NCI-H1417 (cell line): ENCODE data around the gene ZC3H15.
"Not testable (repeated sequence)": the region's sequence is repeated elsewhere in the genome, so short reads cannot be mapped to it uniquely, and the experiment has no call there.

Experiments
- DNase-seq, 3 experiments: peaks; one replicate each; lab custom pipeline; 2025; lab: John Stamatoyannopoulos, UW

The ZC3H15 gene

DNA sequence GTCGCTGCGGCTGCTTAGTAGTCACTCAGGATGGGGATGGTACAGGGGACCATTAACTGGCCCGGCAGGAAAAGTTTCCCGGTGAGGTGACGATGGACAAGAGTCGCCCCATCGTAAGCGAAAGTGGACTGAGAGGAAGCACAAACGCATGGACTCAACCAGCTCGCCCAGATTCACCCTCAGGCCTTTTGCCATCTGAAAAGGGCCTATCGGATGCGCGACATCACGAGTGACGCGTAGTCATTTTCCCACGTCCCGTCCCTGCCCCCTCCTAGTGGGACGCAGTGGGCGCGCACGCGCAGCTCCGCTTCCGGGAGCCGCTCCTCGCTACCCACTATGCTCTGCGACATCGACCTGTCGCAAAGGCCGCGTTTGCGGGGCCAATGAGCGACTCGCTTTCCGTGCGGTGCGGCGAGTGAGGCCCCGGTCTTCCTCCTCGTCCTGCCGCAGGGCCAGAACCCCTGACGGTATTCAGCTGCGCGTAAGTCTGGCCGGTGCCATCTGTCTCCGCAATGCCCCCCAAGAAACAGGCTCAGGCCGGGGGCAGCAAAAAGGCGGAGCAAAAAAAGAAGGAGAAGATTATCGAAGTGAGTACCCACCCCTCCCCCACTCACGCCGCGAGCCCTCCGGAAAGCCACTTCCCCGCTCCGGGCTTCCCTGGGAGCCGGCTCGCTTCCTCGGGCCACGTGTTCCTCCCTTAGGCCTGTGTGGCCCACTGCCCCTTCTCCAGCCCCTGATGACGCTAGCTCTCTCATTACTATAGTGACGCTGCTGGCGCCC is at the start of gene ZC3H15:
ZC3H15 (plus strand) TSS at position 390 of the 780 bp plus-strand sequence; CDS start at position 513, 123 bp downstream.
- DNase-seq, result peak; percentile 82 to 98 (median 95)

DNA sequence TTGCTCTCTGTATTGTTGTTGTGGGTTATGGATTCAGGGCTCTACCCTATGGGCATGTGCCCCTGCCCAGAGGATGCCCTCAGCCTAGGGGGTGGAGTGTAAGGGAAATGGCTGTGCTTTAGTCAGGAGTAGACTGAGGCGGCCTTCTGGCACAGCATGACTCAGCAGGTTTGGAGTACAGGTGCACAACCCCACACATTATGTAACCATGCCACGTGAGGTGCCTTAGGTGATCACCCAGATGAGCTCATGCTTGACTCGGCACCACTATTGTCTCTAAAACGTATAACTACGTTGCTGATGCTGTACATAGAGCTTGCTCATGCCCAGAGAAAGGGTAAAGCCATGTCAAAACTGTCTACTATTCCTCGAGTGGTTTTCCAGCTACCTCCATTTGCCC is 48.3 kb upstream of the ZC3H15 start:
- no peak for DNase-seq

DNA sequence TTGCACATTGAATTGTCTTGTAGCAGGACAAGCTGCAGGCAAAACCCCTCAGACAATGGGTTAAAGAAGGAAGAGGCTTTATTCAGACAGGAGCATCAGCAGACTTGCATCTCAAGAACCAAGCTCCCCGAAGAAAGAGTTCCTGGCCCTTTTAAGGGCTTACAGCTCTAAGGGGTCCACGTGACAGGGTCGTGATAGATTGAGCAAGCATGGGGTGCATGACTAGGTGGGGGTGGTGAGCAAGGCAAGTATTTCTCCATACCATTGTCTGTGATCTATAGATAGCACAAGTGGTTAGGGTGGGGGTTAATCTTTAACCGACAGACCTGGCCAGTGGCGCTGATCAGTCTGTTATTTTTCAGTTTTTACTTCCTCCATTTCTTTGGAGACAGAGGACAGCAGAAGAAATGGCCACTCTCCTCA is 46.4 kb upstream of the ZC3H15 start:
- DNase-seq, result not testable (repeated sequence)

DNA sequence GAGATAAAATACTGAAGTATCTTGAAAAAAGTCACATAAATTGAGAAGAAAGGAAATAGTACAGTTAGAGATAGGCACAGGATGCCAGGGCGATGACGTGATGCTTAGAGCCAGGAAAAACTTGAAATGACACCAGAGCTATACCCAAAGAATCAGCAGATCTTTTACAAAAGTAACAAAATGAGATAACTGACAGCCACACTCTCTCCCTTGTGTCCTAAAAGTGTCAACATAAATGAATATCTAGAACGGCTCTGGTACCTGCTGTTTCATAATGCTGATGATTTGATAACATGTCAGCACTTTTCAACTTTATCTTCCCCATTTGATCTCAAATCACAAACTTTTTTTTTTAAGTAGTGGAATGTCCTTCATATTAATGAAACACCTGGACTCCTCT is 45.6 kb upstream of the ZC3H15 start:
- DNase-seq, result no peak

DNA sequence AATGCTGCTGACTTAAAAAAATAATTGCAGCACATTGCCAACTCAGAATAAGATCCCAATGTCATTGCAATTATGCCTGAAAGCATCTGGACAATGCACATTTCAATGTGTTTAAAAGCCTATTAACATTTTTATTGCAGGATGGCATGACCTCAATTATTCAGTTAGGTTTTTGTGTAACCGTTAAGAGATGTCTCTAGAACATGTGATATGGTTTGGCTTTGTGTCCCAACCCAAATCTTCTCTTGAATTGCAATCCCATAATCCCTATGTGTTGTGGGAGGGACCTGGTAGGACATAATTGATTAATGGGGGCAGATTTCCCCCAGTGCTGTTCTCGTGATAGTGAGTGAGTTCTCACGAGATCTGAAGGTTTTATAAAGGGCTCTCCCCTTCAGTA is 43.2 kb upstream of the ZC3H15 start:
- DNase-seq, result no peak

DNA sequence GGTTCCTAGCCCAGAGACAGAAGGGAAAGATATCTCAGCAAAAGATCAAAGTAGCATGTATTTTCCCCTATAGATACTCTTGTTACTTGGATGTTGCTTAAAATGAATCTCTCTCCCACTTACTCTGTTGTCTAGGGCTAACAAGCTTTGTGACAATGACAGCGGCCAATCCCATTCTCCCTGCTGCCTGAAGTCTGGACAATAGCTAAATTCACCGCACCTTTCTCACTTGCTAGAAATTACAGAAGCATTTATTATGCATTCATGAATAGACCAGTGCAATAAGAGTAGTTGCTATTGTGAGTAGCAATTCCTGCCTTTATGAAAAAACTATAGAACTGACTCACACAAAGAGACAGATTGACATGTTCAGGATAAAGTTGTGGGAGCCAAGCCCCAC is 42.2 kb upstream of the ZC3H15 start:
- no peak for DNase-seq

DNA sequence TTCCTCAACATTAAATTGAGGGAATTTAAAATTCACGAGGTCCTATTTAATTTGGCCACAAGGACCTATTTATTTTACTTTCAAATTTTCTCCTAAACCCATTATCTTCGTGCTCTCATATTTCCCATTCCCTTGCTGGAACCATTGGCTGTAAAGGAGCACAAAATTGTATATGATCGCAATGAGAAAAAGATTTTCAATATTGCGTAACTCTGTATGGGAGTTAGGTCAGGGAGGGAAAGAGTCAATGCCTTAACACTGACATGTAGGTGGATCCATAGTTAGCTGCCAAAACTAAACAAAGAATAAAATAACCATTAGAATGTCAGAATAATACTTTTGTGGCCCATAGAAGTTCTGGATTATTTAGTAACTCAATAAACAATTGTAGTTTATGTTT is 40.6 kb upstream of the ZC3H15 start:
- no peak for DNase-seq

DNA sequence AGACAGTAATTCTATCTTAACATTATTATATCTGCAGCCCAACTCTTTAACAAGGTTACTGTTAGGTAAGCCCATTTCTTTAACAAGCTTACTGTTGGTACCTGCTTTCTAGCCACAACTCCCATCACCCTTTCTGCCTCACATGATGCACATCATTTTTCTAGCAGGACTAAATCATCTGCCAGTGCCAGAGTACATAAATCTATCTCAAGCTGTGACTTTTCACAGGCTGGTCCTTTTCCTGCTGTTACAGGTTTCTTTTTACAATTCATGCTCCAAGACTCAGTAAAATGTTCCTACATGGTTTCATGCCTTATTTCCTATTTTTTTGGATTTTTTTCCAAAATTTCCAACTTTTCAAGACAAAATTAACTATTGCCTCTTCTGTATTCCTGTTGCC is 30.4 kb upstream of the ZC3H15 start:
- peak in 1 of 3 experiments; percentile 21 for DNase-seq

DNA sequence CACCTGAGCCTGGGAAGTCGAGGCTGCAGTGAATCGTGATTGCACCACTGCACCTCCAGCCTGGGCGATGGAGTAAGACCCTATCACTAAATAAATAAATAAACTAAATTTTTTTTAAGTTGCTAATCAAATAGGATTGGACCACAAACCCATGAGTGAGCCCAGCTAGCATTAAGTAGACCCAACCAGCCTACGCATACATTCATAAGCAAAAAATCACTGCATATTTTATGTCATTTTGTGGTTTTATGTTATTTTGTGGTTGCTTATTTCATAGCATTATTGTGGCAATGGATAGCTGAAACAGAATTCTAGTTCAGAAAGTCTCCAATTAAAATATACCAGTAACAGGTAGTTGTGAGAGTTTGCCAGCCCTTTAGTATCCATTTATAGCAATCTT is 29.1 kb upstream of the ZC3H15 start:
- DNase-seq, result no peak

DNA sequence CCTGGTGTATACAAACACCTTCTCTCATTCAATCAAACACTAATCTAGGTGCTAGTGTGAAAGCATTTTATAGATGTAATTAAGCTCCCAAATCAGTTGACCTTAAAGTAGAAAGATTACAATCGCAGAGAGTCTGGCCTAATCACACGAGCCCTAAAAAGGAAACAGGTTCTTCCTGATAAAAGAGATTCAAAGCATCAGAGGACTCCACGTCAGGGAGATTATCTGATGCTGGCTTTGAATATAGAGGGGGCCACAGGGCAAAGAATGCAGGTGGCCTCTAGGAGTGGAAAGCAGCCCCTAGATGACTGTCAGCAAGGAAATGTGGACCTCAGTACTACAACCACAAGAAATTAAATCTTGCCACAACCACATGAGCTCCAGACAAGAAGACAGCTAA is 28.2 kb upstream of the ZC3H15 start:
- peak in 1 of 3 experiments; percentile 21 for DNase-seq

DNA sequence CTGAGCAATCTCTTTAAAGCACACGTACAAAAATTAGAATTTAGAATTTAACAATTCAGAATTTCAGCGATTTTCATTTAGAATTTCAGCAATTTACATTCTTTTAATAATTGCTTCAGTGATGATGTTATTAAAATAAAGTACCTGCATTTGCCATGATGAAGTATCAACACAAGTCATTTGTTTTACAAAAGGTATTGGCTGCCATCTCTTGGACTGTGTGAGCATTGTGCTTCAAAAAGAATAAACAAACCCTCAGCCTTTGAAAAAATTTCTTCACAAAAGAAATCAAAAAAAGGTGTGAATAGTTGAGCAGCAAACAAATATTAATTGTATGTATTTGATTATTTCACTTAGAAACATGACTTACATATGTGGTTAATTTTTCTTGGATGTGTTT is 27.1 kb upstream of the ZC3H15 start:
- DNase-seq, result peak; percentile 3 to 82 (median 15)

DNA sequence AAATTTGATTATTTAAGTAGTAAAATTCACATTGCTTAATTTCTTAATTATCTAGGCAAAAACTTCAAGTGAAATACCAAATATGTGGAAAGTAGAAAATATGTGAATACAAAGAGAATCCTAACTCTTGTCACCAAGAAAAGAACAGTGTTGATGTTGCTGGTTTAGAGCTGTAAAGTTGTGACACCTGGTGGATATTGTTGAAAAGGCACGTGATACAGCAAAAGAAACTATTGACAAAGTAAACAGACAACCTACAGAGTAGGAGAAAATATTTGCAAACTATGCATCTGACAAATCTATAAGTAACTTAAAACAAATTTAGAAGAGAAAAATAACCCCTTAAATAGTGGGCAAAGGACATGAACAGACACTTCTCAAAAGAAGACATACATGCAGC is 25.6 kb upstream of the ZC3H15 start:
- peak in 2 of 3 experiments; percentile 1 to 67 for DNase-seq

DNA sequence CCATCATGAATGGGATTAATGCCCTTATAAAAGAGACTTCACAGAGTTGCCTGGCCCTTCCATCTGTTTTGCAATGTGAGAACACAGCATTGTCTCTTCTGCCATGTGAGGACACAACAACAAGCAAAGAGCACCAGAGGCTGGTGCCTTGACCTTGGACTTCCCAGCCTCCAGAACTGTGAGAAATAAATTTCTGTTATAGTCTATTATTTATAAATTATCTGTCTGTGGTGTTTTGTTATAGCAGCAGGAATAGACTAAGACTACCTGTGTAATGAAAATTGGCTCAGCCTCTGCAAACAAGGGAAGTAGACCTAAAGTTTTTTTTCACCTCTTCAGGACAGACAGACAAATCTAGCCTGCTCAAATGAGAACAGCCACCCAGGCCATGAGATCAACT is 19.3 kb upstream of the ZC3H15 start:
- no peak for DNase-seq

DNA sequence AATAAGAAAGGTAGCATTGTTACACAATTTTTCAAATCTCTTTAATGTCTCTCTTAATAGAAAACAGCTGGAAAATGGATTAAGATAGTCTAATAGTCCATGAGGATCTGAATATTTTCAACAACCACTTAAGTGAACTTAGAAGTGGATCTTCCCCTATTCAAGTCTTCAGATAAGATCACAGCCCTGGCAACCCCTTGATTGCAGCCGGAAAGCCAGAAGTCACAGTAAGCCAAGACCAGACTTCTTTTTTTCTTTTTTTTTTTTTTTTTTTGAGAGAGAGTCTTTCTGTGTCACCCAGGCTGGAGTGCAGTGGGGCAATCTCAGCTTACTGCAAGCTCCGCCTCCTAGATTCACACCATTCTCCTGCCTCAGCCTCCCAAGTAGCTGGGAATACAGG is 18.6 kb upstream of the ZC3H15 start:
- DNase-seq, result no peak

DNA sequence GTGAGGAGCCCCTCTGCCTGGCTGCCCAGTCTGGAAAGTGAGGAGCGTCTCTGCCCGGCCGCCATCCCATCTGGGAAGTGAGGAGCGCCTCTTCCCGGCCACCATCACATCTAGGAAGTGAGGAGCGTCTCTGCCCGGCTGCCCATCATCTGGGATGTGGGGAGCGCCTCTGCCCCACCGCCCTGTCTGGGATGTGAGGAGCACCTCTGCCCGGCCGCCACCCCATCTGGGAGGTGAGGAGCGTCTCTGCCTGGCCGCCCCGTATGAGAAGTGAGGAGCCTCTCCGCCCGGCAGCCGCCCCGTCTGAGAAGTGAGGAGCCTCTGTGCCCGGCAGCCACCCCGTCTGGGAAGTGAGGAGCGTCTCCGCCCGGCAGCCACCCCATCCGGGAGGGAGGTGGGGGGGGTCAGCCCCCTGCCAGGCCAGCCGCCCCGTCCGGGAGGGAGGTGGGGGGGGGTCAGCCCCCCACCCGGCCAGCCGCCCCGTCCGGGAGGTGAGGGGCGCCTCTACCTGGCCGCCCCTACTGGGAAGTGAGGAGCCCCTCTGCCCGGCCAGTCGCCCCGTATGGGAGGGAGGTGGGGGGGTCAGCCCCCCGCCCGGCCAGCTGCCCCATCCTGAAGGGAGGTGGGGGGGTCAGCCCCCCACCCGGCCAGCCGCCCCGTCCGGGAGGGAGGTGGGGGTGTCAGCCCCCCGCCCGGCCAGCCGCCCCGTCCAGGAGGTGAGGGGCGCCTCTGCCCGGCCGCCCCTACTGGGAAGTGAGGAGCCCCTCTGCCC is 13.2 kb upstream of the ZC3H15 start:
- DNase-seq, result not testable (repeated sequence)

DNA sequence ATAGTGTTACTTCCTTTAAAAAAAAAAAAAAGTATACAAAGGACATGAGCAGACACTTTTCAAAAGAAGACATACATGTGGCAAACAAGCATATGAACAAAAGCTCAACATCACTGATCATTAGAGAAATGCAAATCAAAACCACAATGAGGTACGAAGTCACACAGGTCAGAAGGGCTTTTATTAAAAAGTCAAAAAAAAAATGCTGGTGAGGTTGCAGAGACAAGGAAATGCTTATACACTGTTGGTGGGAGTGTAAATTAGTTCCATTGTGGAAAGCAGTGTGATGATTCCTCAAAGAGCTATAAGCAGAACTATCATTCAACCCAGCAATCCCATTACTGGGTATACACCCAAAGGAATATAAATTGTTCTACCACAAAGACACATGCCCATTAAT is 11.8 kb upstream of the ZC3H15 start:
- DNase-seq, result not testable (repeated sequence)

DNA sequence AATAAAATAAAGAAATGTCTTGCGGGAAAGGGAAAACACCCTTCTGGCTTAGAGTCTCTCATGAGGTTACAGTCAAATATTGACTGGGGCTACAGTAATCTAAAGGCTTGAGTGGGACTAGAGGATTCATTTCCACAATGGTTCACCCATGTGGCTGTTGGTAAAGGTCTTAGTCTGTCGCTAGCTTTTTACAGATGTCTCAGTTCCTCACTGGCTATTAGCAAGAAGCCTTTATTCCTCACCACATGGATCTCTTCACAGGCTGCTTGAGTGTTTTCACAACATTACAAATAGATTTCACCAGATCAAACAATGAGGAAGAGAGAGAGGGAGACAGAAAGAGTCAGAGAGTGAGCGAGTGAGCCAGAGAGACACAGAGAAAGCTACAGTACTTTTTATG is 8.3 kb upstream of the ZC3H15 start:
- no peak for DNase-seq

DNA sequence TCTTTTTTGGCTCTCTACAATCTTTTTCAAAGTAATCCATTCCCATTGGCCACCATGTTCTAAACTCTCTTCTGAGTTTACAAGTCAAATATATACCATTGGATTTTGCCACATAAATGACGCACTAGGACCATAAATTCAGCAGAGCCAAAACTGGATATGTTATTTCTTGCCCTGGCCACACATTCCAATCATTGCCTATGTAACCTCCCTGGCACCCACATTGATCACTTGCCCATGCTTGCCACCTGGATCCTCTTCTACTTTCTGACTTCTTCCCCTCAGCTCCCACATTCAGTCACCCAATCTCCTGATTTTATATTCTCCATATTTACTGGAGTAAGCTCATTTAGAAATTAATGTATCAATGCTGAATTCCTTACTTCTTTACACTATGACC is 5.1 kb upstream of the ZC3H15 start:
- no peak for DNase-seq

DNA sequence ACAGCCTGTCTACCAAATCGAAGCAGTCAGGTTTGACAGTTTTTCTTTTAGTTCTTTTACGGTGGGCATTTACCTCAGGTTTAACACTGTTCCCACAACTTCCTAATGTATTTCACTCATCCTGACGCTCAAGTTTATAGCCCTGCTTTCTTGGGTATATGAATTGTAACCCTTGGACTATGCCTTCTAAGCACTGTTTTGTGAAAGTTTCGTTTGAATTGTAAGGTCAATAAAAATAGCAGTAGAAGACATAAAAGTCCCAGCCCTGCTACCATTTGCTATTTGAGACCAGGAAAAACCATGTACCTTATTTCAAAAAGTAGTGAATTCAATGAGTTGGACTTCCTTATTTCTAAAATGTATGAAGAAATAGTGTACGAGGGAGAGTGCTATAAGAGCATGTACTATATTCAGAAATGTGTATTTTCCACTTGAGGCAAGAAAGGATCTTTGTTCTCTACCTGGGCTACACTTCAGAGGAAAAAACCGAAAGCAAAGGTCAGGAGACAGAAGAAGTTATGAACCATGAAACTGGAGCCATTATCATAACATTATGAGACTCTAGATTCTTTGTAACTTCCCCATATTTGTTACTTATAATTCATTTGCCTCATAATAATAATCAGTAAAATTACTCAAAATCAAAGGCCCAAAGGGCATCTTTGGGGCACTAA is 1.9 kb upstream of the ZC3H15 start:
- no peak for DNase-seq

DNA sequence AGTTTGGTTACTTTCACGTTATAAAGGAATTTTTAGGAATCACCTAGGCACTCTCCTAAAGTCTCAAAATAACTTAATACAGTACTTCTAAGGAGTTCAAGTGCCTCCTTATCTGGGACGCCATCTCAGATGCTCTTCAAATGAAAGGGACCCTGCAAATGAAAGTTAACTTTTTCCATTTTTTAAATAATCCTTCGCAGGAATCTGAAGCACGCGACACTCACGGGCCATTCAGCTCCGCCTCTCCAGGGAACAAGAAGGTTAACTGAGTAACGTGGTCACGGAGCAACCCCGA is 537 bp upstream of the ZC3H15 start:
- DNase-seq, result no peak

DNA sequence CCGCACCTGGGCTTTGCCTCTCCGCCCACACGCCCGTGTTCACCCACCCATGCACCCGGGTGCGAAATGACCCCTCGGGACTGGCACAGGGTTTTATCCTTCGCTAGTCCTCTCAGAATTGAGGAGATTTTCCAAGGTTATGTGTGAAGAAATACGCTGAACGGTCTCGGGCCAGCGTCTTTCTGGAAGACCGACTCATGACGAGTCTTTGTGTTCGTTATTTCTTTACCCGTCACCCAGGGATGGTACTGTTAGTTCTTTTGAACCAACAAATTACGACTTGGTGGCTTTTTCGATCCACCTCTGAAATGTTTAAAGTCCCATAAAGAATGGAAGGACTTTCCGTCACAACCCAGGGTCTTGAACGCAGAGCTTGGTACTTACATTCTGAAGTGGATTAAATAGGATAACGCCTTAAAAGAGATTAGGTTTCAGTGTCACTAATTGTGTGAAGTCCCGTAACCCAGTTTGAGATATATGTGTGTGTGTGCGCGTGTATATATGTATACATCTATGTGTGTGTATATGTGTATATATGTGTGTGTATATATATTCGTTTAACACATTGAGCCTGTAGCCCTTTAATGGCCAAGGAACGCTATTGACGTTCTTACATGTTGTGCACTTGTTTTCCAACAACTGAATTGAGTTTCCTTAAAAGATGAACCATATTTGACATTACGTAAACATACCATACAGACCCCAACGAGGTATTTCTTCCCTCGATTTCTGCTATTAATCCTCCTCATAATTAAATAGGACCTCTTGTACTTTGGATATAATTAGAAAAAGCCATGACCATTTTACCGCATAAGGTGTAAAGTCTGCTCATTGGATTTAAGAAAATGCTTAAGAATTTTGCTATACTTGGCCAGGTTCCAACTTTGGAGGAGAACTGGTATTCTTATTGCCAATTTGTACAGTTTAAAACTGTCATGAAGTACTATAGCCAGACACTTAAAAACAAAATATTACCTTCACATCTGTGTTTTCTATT is 889 bp downstream of the ZC3H15 start:
- DNase-seq, result peak in 1 of 3 experiments; percentile 51
